ENCODE results near the gene PROSER2. TPM values are rescaled to one million over a fixed set of nuclear protein-coding genes. Genes with fewer than 3 reads are reported as not detected.
"Not testable (repeated sequence)": the region's sequence is repeated elsewhere in the genome, so short reads cannot be mapped to it uniquely, and the experiment has no call there.

The PROSER2 gene
- total and polyA plus RNA-seq, 12 donors = 0.34 to 1.6 (median 0.76) TPM

DNA sequence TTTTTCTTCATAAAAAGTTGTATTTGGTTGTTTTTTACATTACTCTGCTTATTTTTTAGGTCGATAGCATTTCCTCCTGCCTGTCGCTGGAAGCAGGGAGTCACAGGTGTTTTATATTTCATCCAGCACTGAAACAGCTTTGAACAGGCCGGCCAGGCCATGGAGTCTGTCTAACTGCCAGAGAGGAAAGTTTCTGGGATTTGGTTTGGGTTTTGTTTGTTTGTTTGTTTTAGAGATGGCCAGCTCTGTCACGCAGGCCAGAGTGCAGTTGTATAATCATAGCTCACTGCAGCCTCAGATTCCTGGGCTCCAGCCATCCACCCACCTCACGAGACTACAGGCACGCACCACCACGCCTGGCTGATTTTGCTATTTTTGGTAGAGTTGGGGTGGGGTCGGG is 23.4 kb downstream of the PROSER2 start:
- Histone ChIP-seq H3K27me3 (no peaks in the 10 kb centered on the region), H3K36me3 (no peaks in the 10 kb centered on the region), H3K4me3 (no peak overlapping the region), H3K9me3 (no peaks in the 10 kb centered on the region), H3K4me1 (peaks cover 0 to 4% (median 0%) of the 10 kb centered on the region in 9 donors), H3K27ac (no peak overlapping the region)
- WGBS, 2 donors = 74 to 81% methylated on average over 8 of the region's 8 CpGs
- ATAC-seq (no peak), DNase-seq (no peak)
- TF ChIP-seq CTCF (IDR thresholded peaks at IDR 0.05) = no peak
- intact Hi-C loops (cut with DNase I) = loop anchor here in 1 of 10 donors (10.0 kb wide), 1 partner anchor 58 kb away; no protein-coding TSS in a partner anchor

- intact Hi-C loops (cut with DNase I) = loop anchor here in 1 of 10 donors (10.0 kb wide), 1 partner anchor 56 kb away; no protein-coding TSS in a partner anchor
- Histone ChIP-seq H3K36me3 (no peaks in the 10 kb centered on the region), H3K27ac (no peak overlapping the region), H3K4me1 (peaks cover 0 to 4% (median 0%) of the 10 kb centered on the region in 9 donors), H3K9me3 (no peaks in the 10 kb centered on the region), H3K27me3 (no peaks in the 10 kb centered on the region), H3K4me3 (no peak overlapping the region)
- no peak for ATAC-seq
- no peak for DNase-seq
- TF ChIP-seq CTCF (IDR thresholded peaks at IDR 0.05) = no peak
- 93 to 95% methylated on average over 1 of the region's 1 CpG for WGBS, 2 donors
Observed at GRCh38 chr10:11849277-11849676, 26.1 kb downstream of the PROSER2 start.

DNA sequence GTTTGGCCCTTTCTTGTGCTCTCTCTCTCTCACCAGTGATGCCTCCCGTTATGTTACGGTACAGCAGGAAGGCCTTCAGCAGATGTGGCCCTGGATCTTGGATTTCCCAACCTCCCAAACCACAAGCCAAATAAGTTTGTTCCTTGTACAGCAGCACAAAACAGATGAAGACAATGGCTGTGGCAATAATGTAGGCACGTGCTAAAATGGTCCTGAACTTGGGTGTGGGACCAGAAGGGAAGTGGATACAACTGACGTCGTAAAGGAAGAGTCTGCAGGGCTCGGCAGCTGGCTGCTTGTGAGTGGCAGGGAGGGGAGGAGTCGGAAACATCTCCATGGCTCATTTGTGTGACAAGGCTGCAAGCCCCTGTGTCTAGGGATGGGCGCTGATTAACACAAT is 26.8 kb downstream of the PROSER2 start:
- Histone ChIP-seq H3K4me1 (peaks cover 0 to 4% (median 0%) of the 10 kb centered on the region in 9 donors), H3K36me3 (no peaks in the 10 kb centered on the region), H3K9me3 (no peaks in the 10 kb centered on the region), H3K27me3 (no peaks in the 10 kb centered on the region), H3K27ac (no peak overlapping the region), H3K4me3 (no peak overlapping the region)
- TF ChIP-seq CTCF (IDR thresholded peaks at IDR 0.05) = no peak
- intact Hi-C loops (cut with DNase I) = loop anchor here in 2 of 10 donors (5.0 to 10.0 kb wide), 2 partner anchors 55 to 847 kb away; no protein-coding TSS in a partner anchor
- no peak for DNase-seq
- peak in 1 of 8 donors; percentile 20 for ATAC-seq
- 76 to 81% methylated on average over 8 of the region's 8 CpGs for WGBS, 2 donors

GRCh38 chr10:11851910-11852309 is 28.8 kb downstream of the PROSER2 start:
- intact Hi-C loops (cut with DNase I) = loop anchor here in 1 of 10 donors (5.0 kb wide), 1 partner anchor 845 kb away; no protein-coding TSS in a partner anchor
- WGBS, 2 donors = 82% methylated on average over 13 of the region's 13 CpGs
- Histone ChIP-seq H3K27me3 (no peaks in the 10 kb centered on the region), H3K4me1 (no peaks in the 10 kb centered on the region), H3K4me3 (no peak overlapping the region), H3K9me3 (no peaks in the 10 kb centered on the region), H3K27ac (no peak overlapping the region), H3K36me3 (peaks cover 0 to 4% (median 0%) of the 10 kb centered on the region in 9 donors)
- ATAC-seq (no peak), DNase-seq (no peak)
- no peak for TF ChIP-seq CTCF (IDR thresholded peaks at IDR 0.05)

GRCh38 chr10:11852637-11853036 is 29.5 kb downstream of the PROSER2 start:
- not testable (repeated sequence) for H3K4me1 ChIP-seq, H3K9me3 ChIP-seq, H3K27ac ChIP-seq, H3K36me3 ChIP-seq, H3K4me3 ChIP-seq, ATAC-seq, DNase-seq, H3K27me3 ChIP-seq
- WGBS, 2 donors = 97 to 98% methylated on average over 13 of the region's 13 CpGs
- intact Hi-C loops (cut with DNase I) = loop anchor here in 1 of 10 donors (5.0 kb wide), 1 partner anchor 845 kb away; no protein-coding TSS in a partner anchor

Measured in heart right ventricle (tissue), 16 donors.